ENCODE data around the gene BATF3.

Gene BATF3

GRCh38 chr1:212710566-212710965 is 10.9 kb upstream of the BATF3 start:
- no peak for DNase-seq (ENCODE audit: low read depth)
- TF ChIP-seq, protein P1, sequence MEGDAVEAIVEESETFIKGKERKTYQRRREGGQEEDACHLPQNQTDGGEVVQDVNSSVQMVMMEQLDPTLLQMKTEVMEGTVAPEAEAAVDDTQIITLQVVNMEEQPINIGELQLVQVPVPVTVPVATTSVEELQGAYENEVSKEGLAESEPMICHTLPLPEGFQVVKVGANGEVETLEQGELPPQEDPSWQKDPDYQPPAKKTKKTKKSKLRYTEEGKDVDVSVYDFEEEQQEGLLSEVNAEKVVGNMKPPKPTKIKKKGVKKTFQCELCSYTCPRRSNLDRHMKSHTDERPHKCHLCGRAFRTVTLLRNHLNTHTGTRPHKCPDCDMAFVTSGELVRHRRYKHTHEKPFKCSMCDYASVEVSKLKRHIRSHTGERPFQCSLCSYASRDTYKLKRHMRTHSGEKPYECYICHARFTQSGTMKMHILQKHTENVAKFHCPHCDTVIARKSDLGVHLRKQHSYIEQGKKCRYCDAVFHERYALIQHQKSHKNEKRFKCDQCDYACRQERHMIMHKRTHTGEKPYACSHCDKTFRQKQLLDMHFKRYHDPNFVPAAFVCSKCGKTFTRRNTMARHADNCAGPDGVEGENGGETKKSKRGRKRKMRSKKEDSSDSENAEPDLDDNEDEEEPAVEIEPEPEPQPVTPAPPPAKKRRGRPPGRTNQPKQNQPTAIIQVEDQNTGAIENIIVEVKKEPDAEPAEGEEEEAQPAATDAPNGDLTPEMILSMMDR (conservative IDR thresholded peaks at IDR 0.05; ENCODE audit: control insufficient read depth, insufficient read depth, low read depth, low read length) = no peak
- H3K4me3 ChIP-seq (ENCODE audit: control insufficient read depth, low read depth, low read length) = no peak overlapping the region

DNA sequence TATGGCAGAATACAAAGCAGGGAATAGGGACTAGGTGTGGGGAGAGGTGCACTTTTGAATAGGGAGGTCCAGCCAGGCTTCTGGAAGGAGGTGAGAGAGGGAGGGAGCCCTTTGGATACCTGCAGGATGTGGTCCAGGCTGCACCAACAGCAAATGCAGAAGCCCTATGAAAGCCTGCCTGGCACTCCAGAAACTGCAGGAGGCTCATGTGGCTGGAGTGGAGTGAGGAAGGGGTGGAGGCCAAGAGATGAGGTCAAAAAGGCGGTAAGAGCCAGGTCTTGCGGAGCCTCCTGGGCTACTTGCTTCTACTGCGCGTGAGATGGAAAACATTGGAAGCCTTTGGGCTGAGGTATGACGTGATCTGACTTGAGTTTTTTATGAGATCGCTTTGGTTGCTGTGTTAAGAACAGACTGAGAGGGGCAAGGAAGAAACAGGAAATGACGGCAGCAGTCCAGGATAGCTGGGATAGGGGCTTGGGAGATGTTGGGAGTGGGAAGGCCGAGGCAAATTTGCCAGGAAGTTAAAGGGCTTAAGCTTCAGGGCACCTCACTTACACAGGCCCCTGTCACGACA is 4.4 kb upstream of the BATF3 start:
- H3K4me3 ChIP-seq (ENCODE audit: control insufficient read depth, low read depth, low read length) = no peak overlapping the region
- DNase-seq (ENCODE audit: low read depth) = no peak
- TF ChIP-seq, protein P1 (conservative IDR thresholded peaks at IDR 0.05; ENCODE audit: control insufficient read depth, insufficient read depth, low read depth, low read length) = no peak

DNA sequence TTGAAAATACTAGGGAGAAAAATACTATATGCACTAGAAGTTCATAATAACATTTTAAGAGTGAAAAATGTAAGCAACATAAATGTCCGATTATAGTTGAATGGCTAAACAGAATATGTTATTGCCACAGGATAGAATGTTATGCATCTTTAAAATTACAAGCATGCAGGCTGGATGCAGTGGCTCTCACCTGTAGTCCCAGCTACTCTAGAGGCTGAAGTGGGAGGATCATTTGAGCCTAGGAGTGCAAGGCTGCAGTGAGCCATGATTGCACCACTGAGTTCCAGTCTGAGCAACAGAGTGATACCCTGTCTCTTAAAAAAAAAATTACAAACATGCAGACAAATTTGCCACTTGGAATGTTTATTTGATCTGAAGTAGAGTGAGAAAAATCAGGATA is 3.0 kb upstream of the BATF3 start:
- TF ChIP-seq, protein P1 (conservative IDR thresholded peaks at IDR 0.05; ENCODE audit: control insufficient read depth, insufficient read depth, low read depth, low read length) = no peak
- H3K4me3 ChIP-seq (ENCODE audit: control insufficient read depth, low read depth, low read length) = no peak overlapping the region
- no peak for DNase-seq (ENCODE audit: low read depth)

GRCh38 chr1:212701910-212702309 is 2.3 kb upstream of the BATF3 start:
- TF ChIP-seq, protein P1 (conservative IDR thresholded peaks at IDR 0.05; ENCODE audit: control insufficient read depth, insufficient read depth, low read depth, low read length) = no peak
- no peak overlapping the region for H3K4me3 ChIP-seq (ENCODE audit: control insufficient read depth, low read depth, low read length)
- no peak for DNase-seq (ENCODE audit: low read depth)

DNA sequence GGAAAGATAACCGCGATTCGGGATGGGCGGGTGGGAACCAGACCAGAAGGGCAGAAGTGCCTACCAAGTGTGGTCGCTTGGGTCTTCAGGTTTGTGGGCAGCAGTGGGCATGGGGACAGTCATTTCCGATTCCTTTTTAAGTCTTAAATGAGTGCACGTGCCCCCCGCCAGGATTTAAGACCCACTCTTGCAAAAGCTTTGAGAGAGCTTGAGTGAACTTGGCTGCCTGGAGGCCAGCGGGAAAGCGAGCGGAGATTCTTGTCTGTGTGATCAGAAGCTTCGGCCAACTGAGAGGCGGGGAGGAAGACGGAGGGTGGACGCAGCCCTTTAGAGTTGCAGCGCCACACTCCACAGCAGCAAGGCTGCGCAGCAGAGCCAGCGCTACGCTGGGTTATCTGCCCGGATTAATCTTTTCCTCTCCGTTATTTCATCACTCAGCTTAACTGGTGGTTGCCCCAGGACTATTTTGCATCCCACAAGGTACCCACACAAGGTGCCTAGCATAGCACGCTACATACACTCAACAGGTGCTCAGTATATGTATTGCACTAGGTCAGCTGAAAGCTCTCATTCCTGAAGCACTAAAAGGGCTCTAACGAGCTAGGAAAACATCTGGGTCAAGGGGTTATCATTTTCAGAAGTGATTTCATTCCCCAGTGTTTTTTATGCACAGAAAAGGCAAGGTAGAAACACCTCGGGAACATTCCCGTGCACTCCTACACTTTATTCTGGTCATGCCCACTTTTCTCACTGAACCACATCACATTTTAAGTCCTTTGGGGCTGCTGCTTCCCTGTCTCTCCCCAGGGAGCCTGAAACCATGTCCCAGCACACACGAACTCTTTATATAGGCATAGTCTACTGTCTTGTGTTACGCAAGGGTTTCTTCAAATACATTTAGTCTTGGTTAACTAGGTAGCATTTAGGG is 1.5 kb upstream of the BATF3 start:
- H3K4me3 ChIP-seq (ENCODE audit: control insufficient read depth, low read depth, low read length) = peak overlapping the region; percentile 50
- TF ChIP-seq, protein P1 (conservative IDR thresholded peaks at IDR 0.05; ENCODE audit: control insufficient read depth, insufficient read depth, low read depth, low read length) = peak; percentile 19
- peak; percentile 52 for DNase-seq (ENCODE audit: low read depth)

DNA sequence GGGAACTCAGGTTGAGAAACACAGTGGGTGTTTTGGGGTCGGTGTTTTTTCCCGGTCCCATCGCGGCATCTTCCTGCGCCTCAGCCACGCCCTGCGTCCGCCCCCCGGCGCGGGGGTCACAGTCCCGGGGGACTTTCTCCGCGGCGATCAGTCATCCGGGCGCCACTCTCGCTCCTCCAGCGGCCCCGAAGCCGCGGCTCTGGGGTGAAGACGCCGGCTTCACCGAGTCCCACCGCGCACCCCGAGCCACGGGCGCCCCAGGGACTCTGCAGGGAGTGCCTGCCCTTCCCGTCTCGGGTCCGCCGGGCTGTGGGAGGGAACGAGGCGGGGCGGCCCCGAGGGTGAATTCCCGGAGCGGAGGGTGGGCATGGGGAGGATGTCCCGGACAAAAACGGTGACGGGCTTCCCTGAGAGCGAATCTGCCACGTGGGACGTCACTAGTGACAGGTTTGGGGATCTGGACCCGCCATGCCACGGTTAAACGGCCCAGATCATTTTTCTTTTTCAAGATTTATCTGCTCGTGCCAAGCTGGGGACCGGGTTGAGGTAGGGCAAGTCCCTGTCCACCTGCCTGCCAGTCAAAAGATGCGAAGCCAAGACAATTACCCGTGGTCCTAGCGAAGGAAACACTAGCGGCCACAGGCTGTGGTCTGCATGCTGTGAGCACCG is 717 bp upstream of the BATF3 start:
- no peak for DNase-seq (ENCODE audit: low read depth)
- peak overlapping the region; percentile 50 for H3K4me3 ChIP-seq (ENCODE audit: control insufficient read depth, low read depth, low read length)
- TF ChIP-seq, protein P1 (conservative IDR thresholded peaks at IDR 0.05; ENCODE audit: control insufficient read depth, insufficient read depth, low read depth, low read length) = no peak
